Measurements from ENCODE around the gene ITPR1. TPM values are rescaled to one million over a fixed set of nuclear protein-coding genes. Genes with fewer than 3 reads are reported as not detected.

ITPR1 gene
- total and polyA plus RNA-seq, 8 donors = 34.8 to 57.3 (median 42.0) TPM

DNA sequence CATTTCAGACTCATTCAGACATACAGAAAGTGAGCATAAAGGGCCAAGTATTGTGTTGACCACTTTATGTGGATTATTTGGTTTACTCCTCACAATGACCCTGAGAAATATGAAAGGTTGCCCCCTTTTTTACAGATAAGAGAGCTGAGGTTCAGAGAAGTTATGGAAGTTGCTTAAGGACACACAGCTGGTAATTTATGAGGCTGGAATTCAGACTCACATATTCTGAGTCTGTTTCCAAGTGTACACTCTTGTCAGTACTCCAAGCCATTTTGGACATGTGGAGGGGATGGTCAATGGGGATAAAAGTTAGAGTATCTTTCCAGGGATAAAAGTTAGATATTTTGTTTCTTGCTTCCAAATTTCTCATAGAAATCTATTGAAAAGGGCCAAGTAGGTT, 15.9 kb downstream of the ITPR1 start:
- Histone ChIP-seq H3K36me3 (no peaks in the 10 kb centered on the region), H3K4me1 (peaks cover 7 to 34% of the 10 kb centered on the region in 2 donors), H3K9me3 (no peaks in the 10 kb centered on the region), H3K27me3 (no peaks in the 10 kb centered on the region), H3K27ac (no peak overlapping the region), H3K4me3 (no peak overlapping the region)
- TF ChIP-seq, protein P1, sequence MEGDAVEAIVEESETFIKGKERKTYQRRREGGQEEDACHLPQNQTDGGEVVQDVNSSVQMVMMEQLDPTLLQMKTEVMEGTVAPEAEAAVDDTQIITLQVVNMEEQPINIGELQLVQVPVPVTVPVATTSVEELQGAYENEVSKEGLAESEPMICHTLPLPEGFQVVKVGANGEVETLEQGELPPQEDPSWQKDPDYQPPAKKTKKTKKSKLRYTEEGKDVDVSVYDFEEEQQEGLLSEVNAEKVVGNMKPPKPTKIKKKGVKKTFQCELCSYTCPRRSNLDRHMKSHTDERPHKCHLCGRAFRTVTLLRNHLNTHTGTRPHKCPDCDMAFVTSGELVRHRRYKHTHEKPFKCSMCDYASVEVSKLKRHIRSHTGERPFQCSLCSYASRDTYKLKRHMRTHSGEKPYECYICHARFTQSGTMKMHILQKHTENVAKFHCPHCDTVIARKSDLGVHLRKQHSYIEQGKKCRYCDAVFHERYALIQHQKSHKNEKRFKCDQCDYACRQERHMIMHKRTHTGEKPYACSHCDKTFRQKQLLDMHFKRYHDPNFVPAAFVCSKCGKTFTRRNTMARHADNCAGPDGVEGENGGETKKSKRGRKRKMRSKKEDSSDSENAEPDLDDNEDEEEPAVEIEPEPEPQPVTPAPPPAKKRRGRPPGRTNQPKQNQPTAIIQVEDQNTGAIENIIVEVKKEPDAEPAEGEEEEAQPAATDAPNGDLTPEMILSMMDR (IDR thresholded peaks at IDR 0.05) = no peak
- intact Hi-C loops (cut with DNase I) = no loop called here
- ATAC-seq (no peak), DNase-seq (no peak)

DNA sequence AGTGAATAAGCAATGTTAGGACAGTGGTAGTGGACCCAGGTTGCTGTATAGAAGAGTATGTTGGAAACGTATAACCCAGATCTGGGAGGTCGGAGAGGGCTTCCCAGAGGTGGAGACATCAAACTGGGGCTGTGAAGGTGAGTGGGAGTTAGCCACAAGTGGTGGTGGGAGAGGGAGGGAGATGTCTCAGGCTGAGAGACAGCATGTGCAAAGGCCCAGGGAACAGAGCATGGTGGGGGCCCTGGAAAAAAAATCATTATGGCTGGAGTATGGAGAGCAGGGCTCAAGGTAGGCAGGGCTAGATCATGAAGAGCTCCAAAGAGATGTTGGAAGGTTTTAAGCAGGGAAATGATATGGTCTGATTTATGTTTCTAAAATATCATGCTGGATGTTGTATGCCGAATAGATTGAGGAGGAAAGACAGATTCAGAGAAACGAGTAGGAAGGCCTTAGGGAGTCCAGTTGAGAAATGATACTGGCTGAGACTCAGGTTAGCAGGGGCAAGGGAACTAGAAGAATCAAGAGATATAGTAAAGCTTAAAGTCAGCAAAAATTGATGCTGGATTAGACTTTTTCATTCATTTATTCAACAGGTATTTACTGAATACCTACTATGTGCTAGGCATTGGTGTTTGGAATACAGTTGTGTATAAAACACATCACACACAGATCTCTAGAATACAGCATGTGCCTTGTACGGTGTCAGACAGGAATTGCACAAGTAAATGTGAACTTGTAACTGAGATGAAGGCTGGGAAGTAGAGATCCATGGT, 17.0 kb downstream of the ITPR1 start:
- Histone ChIP-seq H3K9me3 (no peaks in the 10 kb centered on the region), H3K36me3 (no peaks in the 10 kb centered on the region), H3K27me3 (no peaks in the 10 kb centered on the region), H3K27ac (no peak overlapping the region), H3K4me3 (no peak overlapping the region), H3K4me1 (peaks cover 0 to 22% of the 10 kb centered on the region in 2 donors)
- no peak for DNase-seq
- TF ChIP-seq, protein P1 (IDR thresholded peaks at IDR 0.05) = no peak
- intact Hi-C loops (cut with DNase I) = no loop called here
- no peak for ATAC-seq

DNA sequence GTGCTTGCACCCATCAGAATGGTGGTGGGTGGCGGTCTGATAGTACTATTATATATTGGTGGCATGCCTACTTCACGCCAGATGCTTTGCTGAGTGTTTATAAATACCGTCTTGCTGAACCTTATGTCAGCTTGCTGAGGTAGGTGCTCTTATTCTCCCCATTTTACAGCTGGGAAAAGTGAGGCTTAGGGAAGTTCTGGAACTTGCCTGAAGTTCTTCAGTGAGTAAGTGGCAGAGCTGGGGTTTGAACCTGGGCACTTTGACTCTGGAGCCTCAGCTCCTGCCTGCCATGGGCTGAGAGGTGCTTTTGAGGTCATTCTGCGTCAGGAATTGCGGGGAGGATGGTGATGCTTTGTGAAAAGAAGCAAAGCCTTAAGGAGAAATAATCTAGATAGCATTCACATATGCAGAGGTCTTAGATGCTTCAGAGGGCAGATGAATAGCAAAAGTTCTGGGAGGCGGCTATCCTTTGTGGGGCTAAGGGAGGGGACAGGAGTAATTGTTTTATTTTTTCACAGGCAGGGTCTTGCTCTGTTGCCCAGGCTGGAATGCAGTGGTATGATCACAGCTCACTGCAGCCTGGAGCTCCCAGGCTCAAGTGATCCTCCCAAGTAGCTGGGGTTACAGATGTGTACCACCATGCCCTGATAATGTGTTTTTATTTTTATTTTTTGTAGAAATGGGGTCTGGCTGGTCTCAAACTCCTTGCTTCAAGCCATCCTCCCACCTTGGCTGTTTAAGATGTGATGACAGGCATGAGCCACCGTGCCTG, 18.5 kb downstream of the ITPR1 start:
- TF ChIP-seq, protein P1 (IDR thresholded peaks at IDR 0.05) = no peak
- DNase-seq (no peak), ATAC-seq (no peak)
- no peaks in the 10 kb centered on the region for H3K36me3 ChIP-seq
- no peaks in the 10 kb centered on the region for H3K9me3 ChIP-seq
- H3K27ac ChIP-seq = no peak overlapping the region
- no peaks in the 10 kb centered on the region for H3K27me3 ChIP-seq
- H3K4me3 ChIP-seq = no peak overlapping the region
- intact Hi-C loops (cut with DNase I) = no loop called here
- H3K4me1 ChIP-seq = peaks cover 0 to 8% of the 10 kb centered on the region in 2 donors

DNA sequence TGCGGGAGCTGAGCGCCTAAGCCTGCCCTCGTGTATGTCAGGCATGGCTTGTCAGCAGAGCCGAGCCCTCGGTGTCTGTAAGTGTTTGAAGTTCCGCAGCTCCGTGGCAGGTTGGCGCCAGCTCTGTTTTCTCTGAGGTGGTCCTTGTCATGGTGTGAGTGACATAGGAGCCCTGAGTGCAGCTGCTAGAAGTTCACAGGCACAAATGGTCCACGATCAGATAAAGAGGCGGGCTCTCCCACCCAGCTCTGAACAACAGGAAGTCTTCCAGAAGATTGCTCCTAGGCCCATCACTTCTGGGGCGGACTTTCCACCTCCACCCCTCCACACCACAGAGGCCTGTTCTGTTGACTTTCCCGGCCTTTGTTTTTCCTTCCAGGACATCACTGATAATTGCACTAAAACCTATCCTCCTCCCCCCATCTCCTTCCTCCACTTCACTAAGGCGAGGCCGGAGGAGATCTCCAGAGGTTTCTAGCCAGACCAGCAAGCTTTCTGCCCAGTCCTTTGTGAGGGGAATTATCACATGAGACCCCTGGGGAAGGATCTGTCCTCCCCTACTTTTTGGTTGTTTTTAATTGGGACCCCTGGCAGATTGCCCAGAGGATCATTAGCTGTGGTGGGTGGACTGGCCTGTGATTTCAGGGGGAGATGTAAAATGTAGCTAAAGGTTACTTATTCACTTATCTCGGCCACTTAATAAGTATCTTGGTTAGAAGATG, 19.9 kb downstream of the ITPR1 start:
- H3K4me1 ChIP-seq = peaks cover 1 to 13% of the 10 kb centered on the region in 2 donors
- TF ChIP-seq, protein P1 (IDR thresholded peaks at IDR 0.05) = no peak
- ATAC-seq (no peak), DNase-seq (no peak)
- no peak overlapping the region for H3K27ac ChIP-seq
- H3K9me3 ChIP-seq = no peaks in the 10 kb centered on the region
- no peak overlapping the region for H3K4me3 ChIP-seq
- intact Hi-C loops (cut with DNase I) = no loop called here
- no peaks in the 10 kb centered on the region for H3K27me3 ChIP-seq
- H3K36me3 ChIP-seq = no peaks in the 10 kb centered on the region

DNA sequence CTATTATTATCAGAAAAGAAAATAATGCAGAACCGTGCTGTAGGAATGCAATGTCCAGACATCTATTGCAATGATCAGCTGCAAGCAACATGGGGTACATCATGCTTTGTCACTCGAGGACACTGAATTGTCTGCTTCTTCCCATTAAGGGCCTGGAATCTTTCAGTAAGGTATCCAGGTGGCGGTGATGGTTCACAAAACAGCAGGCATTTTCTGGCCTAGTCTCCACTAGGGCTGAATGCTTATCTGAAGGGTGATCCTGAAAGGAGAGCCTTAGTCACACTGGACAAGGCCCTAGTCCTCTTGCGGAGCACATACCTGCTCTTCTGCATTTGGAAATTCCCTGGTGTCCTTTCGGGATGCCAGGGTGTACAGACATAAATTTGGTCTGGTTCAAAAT, 21.2 kb downstream of the ITPR1 start:
- Histone ChIP-seq H3K27me3 (no peaks in the 10 kb centered on the region), H3K9me3 (no peaks in the 10 kb centered on the region), H3K27ac (no peak overlapping the region), H3K4me1 (peaks cover 3 to 26% of the 10 kb centered on the region in 2 donors), H3K4me3 (no peak overlapping the region), H3K36me3 (no peaks in the 10 kb centered on the region)
- DNase-seq (no peak), ATAC-seq (no peak)
- TF ChIP-seq, protein P1 (IDR thresholded peaks at IDR 0.05) = no peak
- intact Hi-C loops (cut with DNase I) = no loop called here

Data from left lung (tissue), 10 donors.